NCI-H345 (cell line): ENCODE results near the gene IER5.
A peak's percentile ranks its signal among the peaks of the same experiment; 100 is the strongest.

Experiments used
- DNase-seq: peaks from one replicate; lab custom pipeline; 2025; lab: John Stamatoyannopoulos, UW

The IER5 gene

DNA sequence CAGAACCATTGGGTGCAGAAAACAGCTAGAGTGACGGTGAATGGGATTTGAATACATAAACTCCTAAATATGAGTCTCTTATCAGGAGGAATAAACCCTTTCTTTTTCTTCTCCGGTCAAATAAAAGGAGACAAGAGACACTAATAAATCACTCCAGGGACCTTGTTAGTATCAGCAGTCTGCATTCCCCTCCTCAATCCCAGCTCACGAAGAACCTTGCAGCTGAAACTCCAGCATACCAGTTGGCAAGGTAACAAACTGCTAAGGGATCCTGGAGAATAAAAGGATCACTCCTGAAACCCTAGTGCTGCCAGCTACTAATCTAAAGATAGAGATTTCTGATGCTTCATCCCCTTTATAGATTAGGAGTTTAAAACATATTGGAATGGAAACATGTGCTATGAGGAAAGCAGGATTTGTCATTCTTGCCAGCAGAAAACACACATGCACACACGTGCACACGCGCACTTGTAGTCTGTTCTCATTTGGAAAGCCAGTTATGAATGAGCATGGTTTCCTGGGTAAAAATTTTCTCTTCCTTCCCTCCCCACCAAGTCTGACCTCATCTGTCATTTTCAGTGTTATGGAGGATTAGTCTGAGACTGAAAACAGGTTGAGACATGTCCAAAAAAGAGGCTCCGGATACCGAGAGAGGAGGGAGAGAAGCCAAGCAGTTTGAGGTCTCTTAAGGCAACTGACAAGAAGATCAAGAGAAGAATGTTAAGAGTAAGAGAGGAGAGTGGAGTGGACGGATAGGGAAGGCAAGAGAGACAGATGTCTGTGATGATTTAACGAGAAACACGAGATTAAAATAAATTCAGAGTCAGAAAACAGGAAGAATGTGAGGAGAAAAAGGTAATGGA is 10.9 kb downstream of the IER5 start:
- no peak for DNase-seq

DNA sequence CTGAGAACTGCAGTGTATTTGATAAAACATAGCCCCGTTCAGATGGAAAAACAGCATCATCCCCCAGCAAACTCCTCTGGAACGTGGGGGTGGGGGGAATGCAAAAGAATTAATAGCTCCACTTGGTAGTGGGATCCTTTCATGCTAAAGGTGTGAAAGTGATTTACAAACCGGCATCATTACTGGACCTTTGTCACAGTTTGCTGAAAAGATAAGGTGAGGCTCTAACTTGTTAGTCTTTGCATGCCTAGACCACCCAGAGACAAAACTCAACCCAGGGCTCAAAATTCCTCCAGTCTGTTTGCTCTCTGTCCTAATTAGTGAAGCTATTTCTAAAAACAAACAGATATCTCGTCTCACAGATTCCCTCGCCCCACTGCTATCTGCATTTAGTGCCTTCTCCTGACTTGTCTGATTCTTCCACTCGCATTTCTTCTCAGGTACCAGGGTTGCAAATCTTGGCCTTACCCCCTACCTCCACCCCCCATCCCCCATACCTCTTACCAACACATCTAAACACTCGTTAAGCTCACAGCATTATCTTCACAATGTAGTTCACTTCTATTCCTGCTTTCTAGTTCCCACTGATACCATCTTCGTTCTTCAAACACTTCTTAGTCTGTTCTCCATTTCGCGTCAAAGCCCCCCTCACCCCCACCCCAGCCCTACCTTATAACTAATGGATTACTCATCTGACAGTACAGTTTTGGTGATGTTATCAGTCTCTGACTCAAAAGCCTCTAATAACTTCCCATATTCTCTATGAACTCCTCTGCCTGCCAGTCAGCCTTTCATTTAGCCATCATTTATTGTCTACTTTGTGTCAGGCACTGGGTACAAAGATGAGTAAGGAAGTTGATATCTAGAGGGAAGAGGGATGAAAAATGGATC is 11.8 kb downstream of the IER5 start:
- no peak for DNase-seq

DNA sequence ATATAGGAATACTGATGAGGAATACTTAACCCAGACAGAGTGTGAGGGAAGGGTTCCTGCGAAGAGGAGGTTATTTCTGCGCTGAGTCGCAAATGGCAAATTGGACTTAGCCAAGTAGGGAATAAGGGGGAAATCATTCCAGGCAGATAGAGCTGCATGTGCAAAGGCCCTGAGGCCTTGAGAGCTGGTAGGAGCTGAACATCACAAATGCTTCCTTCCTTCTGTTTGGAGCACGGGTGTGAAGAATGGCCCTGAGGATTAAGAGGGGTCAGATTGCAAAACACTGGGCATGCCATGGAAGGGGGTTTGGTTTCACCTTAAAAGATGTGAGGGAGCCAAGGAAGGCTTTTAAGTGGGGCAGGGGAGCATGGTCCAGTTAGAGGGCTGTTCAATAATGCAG is 12.4 kb downstream of the IER5 start:
- DNase-seq = no peak

DNA sequence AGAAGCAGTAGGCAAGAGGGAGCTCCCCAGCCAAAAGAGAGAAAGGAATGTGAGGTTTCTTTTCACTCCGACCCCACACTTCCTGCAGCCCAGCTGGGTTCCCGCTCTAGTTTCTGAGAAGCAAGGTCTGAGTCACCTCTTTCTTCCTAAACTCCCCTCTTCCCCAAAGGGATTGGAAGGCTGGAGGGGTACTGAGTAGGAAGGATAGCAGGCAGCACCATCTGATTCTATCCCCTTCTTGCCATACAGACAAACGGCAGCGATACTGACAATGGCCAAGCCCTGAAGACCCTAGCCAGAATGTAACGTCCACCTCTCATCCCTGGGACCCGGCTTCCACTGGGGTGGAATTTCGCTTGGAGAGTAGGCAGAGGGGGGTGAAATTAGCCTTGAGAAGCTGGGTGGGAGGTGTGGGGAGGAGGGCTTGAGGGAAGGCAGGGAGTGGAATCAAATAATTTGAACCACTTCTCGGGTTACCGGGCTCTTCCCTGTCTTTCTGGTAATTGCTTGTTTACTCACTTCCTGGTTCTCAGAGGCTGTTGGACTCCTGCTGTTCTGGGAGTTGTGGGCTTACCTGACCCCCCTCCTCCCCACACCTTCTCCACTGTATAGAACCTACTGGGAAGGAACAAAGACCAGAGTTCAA is 13.2 kb downstream of the IER5 start:
- DNase-seq = peak; percentile 84

DNA sequence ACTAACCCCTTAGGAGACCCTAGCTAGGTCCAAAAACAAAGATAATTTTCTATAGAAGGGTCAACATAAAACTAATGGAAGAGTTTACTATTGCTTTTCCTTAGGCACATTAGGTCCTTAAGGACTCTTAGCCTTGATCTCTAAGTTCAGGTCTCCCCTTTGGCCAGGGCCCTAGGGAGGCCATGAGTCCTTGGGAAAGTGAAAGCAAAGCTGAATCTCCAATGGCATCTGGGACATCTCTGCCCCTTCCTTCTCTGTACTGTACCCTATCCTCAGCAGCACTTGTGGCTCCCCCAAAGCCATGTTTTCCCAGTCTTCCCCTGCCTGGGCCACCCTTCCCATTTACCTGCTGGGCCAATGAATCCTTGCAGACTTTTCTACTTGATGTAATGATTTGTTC is 14.3 kb downstream of the IER5 start:
- DNase-seq = no peak

DNA sequence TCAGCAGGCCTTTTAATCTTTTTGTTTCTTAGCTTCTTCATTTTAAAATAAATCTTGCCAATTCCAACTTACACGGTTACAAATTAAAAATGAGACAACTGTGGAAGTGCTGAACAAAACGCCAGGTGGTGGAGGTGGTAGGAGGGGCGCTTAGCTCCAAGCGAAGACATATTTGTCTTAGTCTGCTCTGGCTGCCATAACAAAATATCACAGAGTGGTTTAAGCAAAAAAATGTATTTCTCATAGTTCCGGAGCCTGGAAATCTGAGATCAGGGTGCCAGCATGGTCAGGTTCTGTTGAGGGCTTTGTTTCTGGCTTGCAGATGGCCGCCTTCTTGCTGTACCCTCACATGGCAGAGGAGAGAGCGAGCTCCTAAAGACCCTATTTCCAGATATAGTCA is 14.9 kb downstream of the IER5 start:
- no peak for DNase-seq

DNA sequence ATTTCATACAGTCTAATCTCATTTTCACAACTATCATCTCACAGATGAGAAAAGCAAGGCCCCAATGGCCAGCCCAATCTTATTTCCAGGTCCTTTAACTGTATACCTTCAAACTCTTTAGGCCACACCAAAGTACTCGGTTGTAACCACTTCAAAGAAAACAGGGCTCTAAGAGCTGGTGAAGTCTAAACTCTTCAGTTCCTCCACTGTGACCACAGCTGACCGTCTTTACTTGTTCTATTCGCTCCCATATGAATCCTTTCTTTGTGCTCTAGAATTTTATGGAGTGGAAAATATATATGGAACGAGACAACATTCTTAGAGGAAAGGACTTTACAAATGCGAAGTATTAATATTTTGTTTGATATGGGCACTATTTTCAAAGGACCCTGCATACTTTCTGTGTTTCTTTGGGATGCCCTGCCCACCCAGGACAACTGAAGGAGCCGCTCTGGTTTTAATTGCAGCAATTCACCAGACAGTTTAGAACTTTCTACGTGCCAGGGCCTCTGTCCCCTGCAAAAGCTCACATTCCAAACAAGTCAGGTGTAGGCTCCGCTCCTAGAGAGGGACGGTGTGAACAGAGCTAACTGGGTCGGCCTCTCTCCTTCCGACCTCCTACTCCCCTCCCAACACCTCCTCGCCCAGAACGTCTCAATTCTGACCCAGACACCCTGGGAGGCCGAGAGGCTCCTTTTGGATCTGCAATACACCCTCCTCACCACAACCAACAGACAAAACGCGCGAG is 15.7 kb downstream of the IER5 start:
- DNase-seq = no peak

DNA sequence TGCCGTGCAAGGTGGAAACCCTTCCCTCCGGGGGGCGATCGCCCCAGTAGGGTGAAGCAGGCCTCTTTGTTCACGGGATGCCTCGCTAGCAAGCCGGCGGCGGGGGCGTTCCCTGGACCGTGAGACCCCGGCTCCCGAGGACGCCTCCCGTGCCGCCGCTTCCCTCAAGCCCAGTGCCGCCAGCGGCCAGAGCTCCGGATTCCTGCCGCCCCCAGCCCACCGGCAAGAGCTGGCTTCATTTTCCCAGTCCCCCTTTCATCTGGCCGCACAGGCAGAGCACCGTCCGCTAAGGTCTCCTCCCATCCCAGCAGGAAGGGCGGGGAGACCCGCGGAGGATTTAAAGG is 16.3 kb downstream of the IER5 start:
- DNase-seq = peak; percentile 47

DNA sequence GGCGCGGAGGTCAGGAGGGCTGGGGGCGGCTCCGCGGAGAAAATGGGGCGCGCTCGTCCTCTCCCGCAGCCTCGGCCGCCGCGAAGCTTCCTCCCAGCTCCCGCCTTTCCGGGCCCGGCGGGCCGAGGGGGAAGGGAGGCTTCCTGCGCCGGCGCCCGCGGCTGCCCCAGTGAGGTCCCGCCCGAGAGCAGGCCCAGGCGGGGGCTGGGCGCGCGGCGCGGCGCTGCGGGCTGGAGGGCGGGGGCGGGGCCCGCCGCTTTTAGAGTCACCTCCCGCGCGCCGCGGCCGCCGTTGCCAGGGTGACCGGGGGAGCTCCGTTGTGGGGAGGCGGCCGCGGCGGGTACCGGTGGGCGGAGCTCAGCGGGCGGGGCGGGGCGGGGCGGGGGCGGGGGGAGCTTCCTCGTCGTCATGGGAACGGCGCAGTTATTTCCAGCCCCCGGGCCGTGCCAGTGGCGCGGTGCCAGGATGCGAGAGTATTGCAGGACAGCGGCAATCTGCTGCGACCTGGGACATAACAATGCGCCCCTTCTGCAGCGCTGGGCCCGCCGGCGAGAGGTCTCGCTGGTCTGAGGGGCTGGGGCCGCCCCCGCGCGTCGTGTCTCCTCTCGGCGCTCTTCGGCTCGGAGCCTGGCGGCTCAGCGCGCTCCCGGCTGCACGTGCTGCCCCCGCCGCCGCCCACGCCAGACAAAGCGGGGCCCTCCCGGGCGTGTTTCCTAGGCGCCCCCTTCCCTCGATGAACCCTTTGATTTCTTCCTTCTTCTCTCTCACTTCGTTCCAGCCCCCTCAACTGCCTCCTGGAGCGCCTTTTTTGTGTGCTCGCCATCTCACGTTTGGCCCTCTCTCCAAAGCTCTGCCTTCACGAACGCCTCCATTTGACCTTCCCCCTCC is 16.9 kb downstream of the IER5 start:
- DNase-seq = peak; percentile 94

DNA sequence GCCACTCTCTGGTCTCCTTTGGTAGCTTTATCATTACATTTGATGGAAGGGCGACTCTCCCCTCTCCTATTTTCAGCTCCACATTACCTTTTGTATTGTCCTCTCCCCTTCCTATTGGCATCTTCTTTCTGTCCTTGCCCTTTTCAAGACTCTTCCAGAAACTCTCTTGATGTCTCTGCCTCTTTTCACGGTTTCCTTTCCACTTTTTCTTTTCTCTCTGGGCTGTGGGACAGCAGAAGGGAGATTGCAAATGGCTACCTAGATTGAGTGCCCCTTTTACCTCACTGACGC is 17.5 kb downstream of the IER5 start:
- no peak for DNase-seq

DNA sequence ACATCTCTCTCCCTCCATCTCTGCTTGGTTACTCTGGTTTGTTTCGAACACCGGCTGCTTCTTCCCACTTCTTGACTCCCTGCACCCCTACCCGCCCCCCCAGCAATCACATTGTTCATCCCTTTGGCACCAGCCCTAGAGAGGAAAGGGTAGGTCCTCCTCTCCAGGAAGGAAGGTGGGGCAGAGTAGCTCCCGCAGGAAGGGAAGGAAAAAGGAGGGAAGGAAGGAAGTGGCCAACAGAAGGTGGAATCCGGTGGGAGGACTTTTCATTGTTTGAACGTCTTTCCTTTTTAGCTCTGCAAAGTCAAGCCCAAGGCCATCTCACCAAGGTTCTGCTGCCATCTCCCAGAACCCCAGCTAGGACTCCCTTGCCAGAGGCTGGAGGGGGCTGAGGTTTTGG is 18.0 kb downstream of the IER5 start:
- no peak for DNase-seq

DNA sequence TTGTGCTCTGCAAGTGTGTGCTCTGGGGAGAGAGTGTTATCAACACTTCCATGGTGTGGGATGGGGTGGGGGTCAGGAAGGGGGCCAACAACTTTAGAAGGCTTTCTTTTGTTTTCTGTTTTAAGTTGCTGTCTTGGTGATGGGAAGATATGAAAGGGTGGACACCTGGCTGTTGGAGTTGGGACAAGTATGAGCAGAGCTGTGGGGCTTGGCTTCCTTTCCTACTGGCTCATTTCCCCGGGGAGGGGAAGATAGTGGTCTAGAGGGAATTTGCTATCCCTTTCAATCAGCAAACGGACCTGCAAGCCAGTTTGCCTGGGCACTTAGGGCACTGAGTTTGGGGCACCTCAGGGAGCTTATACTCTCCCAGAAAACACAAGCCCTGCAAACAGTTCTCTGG is 19.2 kb downstream of the IER5 start:
- DNase-seq = no peak

DNA sequence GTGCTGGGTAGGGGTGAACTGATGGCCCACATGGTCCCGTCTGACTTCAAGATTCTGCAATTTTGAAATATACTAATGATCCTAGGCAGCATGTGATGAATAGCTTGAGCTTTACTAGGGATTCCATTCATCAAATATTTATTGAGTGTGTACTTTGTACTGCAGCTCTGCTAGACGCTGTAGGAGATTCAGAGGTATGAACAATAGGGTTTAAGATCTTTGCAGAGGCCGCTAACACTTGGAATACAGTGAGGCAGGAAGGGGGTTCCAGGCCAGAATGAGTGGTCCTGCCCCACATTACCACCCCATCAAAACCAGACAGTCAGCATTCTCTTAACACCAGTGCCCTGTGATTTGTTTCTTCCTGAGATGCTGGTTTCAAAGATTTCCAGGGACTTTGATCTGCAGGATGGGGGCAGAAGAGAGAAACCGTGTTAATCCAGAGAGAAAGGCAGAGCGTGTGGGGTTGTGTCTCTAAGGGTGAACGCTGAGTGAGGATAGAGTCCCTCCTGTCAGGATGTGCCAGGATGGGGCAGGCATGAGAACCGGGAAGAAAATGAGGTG is 19.9 kb downstream of the IER5 start:
- no peak for DNase-seq

DNA sequence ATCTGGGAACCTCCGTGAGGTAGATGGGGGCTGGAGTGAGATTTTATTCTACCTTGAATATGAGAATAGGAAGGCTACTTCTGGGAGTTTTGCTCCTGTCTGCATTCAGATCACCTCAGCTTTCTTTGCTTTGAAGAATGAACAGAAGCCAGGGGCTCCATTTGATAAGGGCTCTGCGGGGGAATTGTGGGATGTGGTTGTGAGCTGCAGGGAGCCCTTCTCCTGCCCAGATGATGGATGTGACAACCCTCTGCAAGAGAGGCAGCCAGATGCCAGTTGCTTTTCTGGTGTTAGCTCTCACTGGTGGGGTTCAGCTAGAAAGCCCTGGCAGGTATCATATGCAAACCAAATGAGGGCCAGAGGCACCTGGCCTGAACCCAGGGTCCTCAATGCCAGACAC is 21.5 kb downstream of the IER5 start:
- peak; percentile 40 for DNase-seq

DNA sequence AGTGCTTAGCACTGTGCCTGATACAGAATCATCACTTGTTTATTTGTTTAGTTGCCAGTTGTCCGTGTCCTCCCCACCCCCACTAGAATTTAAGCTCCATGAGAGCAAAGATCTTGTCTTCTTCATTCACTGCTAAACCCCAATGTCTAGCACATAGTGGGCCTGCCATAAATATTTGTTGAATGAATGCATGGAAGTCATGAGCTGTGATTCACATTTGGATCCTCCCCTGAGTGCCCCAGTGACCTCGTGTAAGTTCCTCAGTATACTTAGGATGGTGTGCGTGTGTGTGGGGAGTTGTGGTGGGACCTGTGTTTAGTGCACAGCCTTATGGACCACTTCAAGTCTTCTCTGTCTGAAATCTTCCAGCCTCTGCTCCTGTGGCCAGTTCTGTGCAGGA is 23.1 kb downstream of the IER5 start:
- DNase-seq = no peak

DNA sequence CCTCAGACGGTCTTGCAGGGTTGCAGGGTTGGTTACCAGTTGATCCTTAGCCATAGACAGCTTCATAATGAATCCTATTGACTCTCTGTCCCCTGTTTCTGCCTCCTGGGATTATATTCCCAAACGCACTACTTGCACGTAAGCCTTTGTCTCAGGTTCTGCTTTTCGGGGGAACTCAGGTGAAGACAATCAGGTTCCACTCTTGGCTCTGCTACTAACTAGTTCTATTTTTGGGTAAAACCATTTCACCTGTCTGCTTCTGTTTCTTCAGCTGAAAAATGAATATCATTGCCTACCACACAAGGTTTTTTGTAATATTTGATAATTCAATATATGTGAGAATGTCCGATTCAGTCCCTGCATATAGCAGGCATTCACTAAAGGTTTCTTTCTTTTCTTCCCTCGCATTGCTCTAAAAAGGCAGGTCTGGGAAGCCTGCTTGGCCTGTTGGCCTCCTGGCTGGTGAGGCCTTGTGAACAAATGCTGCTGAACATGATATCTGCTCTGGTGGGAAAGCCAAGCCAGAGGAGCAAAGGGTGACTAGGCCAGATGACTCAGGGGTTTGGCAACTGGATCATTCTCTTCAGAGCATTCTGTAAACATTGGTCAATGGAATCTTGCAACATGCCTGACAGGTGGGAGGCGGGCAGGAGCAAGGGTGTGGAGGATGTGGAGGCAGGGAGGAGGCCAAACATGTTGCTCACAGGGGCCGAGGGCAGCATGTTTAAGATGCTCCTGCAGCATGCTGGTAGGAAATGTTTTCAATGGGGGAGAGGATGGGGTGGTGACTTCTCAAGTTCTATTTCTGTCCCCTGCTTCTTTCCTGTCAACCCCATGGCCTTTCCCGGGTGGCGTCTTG is 23.8 kb downstream of the IER5 start:
- DNase-seq = peak; percentile 23

DNA sequence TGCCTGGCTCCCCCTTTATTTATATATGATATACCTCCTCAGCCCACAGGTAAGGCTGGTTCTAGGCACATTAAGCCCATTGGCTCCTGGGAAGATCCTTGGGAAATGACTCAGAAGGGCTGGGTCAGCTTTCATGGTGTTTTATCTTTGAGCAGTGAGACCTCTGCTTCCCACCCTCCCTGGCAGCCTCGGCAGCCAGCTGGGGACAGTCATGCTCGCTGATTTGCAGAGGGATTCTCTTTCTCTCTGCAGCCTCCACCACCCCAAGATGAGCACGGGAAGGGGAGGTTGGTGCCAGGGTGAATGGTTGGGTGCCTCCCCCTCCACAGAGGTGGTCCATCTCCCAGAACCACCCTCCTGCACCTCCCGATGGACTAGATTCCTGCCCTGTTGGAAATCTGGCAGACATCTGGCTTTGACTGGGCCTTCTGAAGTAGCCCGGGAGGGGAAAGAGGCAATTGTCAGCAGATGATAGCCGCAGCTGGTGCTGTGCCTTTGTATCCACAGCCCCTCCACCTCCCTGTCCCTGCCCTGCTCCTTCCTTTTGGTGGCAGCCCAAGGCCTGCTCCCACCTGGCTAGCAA is 24.6 kb downstream of the IER5 start:
- DNase-seq = peak; percentile 37

DNA sequence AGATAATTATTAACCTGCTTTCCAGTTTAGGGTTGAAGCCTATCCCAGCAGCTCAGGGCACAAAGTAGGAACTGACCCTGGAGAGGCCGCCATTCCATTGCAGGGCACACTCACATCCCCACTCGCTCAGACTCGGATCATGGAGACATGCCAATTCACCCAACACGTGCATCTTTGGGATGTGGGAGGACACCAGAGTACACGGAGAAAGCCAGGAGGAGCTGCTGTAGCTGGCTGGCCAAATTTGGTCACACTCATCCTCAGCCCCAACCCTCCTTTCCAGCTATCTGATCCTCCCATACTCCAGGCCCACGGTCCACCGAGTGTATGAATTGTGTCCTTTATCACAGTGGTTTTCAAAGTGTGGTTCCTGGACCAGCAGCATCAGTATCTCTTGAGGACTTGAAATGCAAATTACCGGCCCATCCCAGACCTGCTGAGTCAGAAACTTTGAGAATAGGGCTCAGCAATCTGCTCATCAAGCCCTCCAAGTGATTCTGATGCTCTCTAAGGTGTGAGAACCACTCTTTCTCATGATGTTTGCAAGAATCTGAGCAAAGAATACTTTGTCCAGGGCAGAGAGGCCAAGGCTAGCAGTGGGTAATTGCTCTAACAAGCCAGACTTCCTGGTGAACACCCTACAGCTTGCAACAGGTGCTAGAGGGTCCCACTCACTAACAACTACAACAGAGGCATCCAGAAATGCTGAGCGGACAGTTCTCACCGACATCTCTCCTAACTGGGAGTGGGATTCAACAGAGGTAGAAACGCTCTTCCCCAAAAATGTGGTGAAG is 26.3 kb downstream of the IER5 start:
- no peak for DNase-seq

DNA sequence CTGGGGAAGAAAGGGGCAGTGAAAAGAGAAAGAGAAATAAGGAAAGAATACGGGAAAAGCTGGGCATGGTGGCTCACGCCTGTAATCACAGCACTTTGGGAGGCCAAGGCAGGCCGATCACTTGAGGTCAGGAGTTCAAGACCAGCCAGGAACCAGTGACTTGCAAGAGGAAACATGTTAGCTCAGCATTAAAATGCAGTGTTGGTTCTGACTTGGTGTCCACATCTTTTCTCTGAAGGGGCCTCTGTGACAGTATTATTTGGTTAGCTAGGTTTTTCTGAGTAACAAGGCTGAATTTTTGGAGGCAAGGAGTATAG is 26.8 kb downstream of the IER5 start:
- DNase-seq = no peak
